Lung (tissue), 11 donors: ENCODE data around the gene ZNG1F. TPM values are rescaled to one million over a fixed set of nuclear protein-coding genes. Genes with fewer than 3 reads are reported as not detected.
"Not testable (repeated sequence)": the region's sequence is repeated elsewhere in the genome, so short reads cannot be mapped to it uniquely, and the experiment has no call there.

ENCODE experiments used
- ATAC-seq: fragments of 200-7000 bp; cut with Tn5 transposase; one replicate; pipeline ENCODE4 v1.9.1; 2020; ENCODE audit warnings: moderate number of reproducible peaks; ENCODE audit not compliant: insufficient read depth, low FRiP score
- DNase-seq, 3 donors: peaks; one replicate each; pipeline ENCODE4 v3.0.0-alpha.2; 2013 to 2017
- H3K27ac ChIP-seq, 2 donors: one replicate each; pipeline ENCODE4 v1.5.1; 2013; ENCODE audit warnings: mild to moderate bottlenecking in 2 of 2, moderate library complexity in 2 of 2, control low read depth in 1 of 2, inconsistent platforms in 1 of 2, low read depth in 1 of 2, low read length in 1 of 2
- H3K27me3 ChIP-seq, 3 donors: one replicate each; pipeline ENCODE4 v1.5.1; 2013; ENCODE audit warnings: low read length in 2 of 3; ENCODE audit not compliant: control insufficient read depth in 3 of 3, insufficient read depth in 3 of 3
- H3K36me3 ChIP-seq, 4 donors: one replicate each; pipeline ENCODE4 v1.5.1; 2013; ENCODE audit warnings: low read length in 4 of 4, mild to moderate bottlenecking in 1 of 4, moderate library complexity in 1 of 4; ENCODE audit not compliant: control insufficient read depth in 4 of 4, insufficient read depth in 4 of 4
- H3K4me1 ChIP-seq, 5 donors: one replicate each; pipeline ENCODE4 v1.5.1; 2013; ENCODE audit warnings: low read length in 5 of 5, mild to moderate bottlenecking in 2 of 5, moderate library complexity in 1 of 5; ENCODE audit not compliant: control insufficient read depth in 5 of 5, insufficient read depth in 5 of 5
- H3K4me3 ChIP-seq: one replicate; pipeline ENCODE4 v1.5.1; 2013; ENCODE audit warnings: mild to moderate bottlenecking, control low read depth, moderate library complexity
- H3K9ac ChIP-seq, 2 donors: one replicate each; pipeline ENCODE4 v1.5.1; 2013; ENCODE audit warnings: low read length in 2 of 2, control low read depth in 1 of 2; ENCODE audit not compliant: insufficient read depth in 1 of 2
- H3K9me3 ChIP-seq, 4 donors: one replicate each; pipeline ENCODE4 v1.5.1; 2013; ENCODE audit warnings: low read length in 3 of 4, mild to moderate bottlenecking in 1 of 4, moderate library complexity in 1 of 4; ENCODE audit not compliant: control insufficient read depth in 4 of 4, insufficient read depth in 3 of 4
- WGBS, 2 donors: extraction: QIAGEN DNeasy Blood & Tissue Kit; methylation state at CpG; one replicate each; pipeline ENCODE4 v1.1.7; 2013; 5-methylcytosine and 5-hydroxymethylcytosine counted together
- polyA plus RNA-seq, 2 donors: library from polyadenylated mRNA; stranded (reverse); fragments of 200-250 nt; gene quantifications; one replicate each; pipeline ENCODE4 v1.2.1, GENCODE V29; 2013
- small RNA-seq: library from RNA; depleted of rRNA; stranded (forward); fragments of <200 nt; gene quantifications from one replicate; pipeline ENCODE3, GENCODE V24; 2014; ENCODE audit warnings: low replicate concordance
- total RNA-seq, 2 donors: library from RNA; depleted of rRNA in 1 of 2; stranded (reverse); fragments of >200 nt in 1 of 2; gene quantifications; one replicate each; pipeline ENCODE4 v1.2.1, GENCODE V29; 2014 to 2021
- donor health status: Bipolar disorder and iron deficiency.
- donor health status: healthy.
- donor health status: DM: yes; HTN: yes; CAD: no.

ZNG1F gene
- total and polyA plus RNA-seq, 4 donors, result 6.4 to 21.0 (median 8.4) TPM

GRCh38 chr9:41087929-41088328, 101.2 kb downstream of the ZNG1F start:
- H3K9ac ChIP-seq, H3K27me3 ChIP-seq, H3K27ac ChIP-seq, H3K36me3 ChIP-seq, ATAC-seq, H3K4me1 ChIP-seq, H3K9me3 ChIP-seq, DNase-seq, H3K4me3 ChIP-seq: not testable (repeated sequence)
- 61 to 70% methylated on average over 5 of the region's 5 CpGs for WGBS, 2 donors

- ATAC-seq, DNase-seq, H3K4me1 ChIP-seq, H3K27ac ChIP-seq, H3K4me3 ChIP-seq, H3K9ac ChIP-seq, H3K27me3 ChIP-seq, H3K9me3 ChIP-seq, H3K36me3 ChIP-seq: not testable (repeated sequence)
- 53 to 70% methylated on average over 4 of the region's 5 CpGs for WGBS, 2 donors
Observed at GRCh38 chr9:41087157-41087780, 101.8 kb downstream of the ZNG1F start.

- H3K4me3 ChIP-seq, H3K27ac ChIP-seq, ATAC-seq, H3K9ac ChIP-seq, DNase-seq, H3K36me3 ChIP-seq, H3K9me3 ChIP-seq, H3K4me1 ChIP-seq, H3K27me3 ChIP-seq: not testable (repeated sequence)
- WGBS, 2 donors, result 60 to 67% methylated on average over 1 of the region's 1 CpG
Observed at GRCh38 chr9:41086685-41087084, 102.4 kb downstream of the ZNG1F start.

DNA sequence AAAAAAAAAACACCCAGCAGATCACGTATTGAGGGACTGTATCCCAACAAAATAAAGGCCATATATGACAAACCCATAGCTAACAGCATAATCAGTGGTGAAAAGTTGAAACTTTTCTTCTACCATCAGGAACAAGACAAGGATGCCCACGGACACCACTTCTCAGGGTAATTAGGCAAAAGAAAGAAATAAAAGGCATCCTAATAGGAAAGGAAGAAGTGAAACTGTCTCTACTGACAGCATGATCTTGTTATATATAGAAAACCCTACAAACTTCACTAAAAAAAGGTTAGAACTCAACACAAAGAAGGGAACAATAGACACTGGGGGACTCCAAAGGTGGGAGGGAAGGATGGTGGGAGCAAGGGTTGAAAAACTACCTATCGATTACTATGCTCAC, 102.9 kb downstream of the ZNG1F start:
- H3K4me1 ChIP-seq, ATAC-seq, H3K27ac ChIP-seq, H3K36me3 ChIP-seq, H3K9ac ChIP-seq, H3K9me3 ChIP-seq, H3K27me3 ChIP-seq, DNase-seq, H3K4me3 ChIP-seq: not testable (repeated sequence)
- 67 to 71% methylated on average over 3 of the region's 3 CpGs for WGBS, 2 donors

GRCh38 chr9:41082358-41082757, 106.8 kb downstream of the ZNG1F start:
- WGBS, 2 donors, result 50% methylated on average over 4 of the region's 4 CpGs

More at GRCh38 chr9:41082358-41082757, 106.8 kb downstream of the ZNG1F start:
- DNase-seq, H3K27me3 ChIP-seq, H3K27ac ChIP-seq, H3K9ac ChIP-seq, H3K4me1 ChIP-seq, ATAC-seq, H3K4me3 ChIP-seq, H3K9me3 ChIP-seq, H3K36me3 ChIP-seq: not testable (repeated sequence)

Small RNA genes within 50 kb of the gene (small RNA-seq; reads per million reads assigned to genes)
- gene MIR4477A (not detected), gene RNA5SP530 (not detected)

Other genes starting within 250 kb of the ZNG1F start
- under 1 TPM; 0.20 to 0.31 TPM for gene FOXD4L6, start 60.6 kb downstream of the ZNG1F start, total RNA-seq
- under 1 TPM in 1 of 2 donors, not detected in 1; 0.05 TPM for gene FOXD4L6, start 60.6 kb downstream of the ZNG1F start, polyA plus RNA-seq